ENCODE data around the gene MGA. TPM values are rescaled to one million over a fixed set of nuclear protein-coding genes. Genes with fewer than 3 reads are reported as not detected.

Gene MGA
- total RNA-seq, 2 donors from 2014 or later, result 58.5 to 62.6 TPM

GRCh38 chr15:41688671-41689070 lies 28.5 kb downstream of the MGA start:
- Histone ChIP-seq H3K9ac (ENCODE audit: extremely low read depth, low read length, poor library complexity, severe bottlenecking) (no peak overlapping the region), H3K27ac (ENCODE audit: low read depth, low read length) (no peak overlapping the region), H3K4me1 (ENCODE audit: control insufficient read depth, insufficient read depth, low read length) (no peaks in the 10 kb centered on the region), H3K36me3 (ENCODE audit: control insufficient read depth, insufficient read depth, low read length) (no peaks in the 10 kb centered on the region), H3K9me3 (ENCODE audit: control insufficient read depth, low read length) (no peaks in the 10 kb centered on the region), H3K27me3 (ENCODE audit: control insufficient read depth, insufficient read depth, low read length, poor library complexity, severe bottlenecking) (no peaks in the 10 kb centered on the region), H3K4me3 (ENCODE audit: low read length) (no peak overlapping the region)
- H3K4me3 Mint-ChIP-seq, result no peak overlapping the region
- H3K27me3 Mint-ChIP-seq (ENCODE audit: insufficient read depth), result no peaks in the 10 kb centered on the region
- peaks cover 15% of the 10 kb centered on the region for H3K4me1 Mint-ChIP-seq
- no peak for DNase-seq
- no peaks in the 10 kb centered on the region for H3K9me3 Mint-ChIP-seq
- peaks cover 5% of the 10 kb centered on the region for H3K36me3 Mint-ChIP-seq (ENCODE audit: low read depth)
- H3K27ac Mint-ChIP-seq, result no peak overlapping the region
- TF ChIP-seq CTCF (conservative IDR thresholded peaks at IDR 0.05), result no peak
- WGBS, 2 experiments (ENCODE audit: insufficient coverage in 1 of 2, insufficient read length in 1 of 2), result 91% methylated on average over 1 to 2 of the region's 2 CpGs

GRCh38 chr15:41689083-41689482 lies 28.9 kb downstream of the MGA start:
- WGBS, 2 experiments (ENCODE audit: insufficient coverage in 1 of 2, insufficient read length in 1 of 2), result 100% methylated on average over 1 of the region's 1 CpG
- Histone ChIP-seq H3K27ac (ENCODE audit: low read depth, low read length) (no peak overlapping the region), H3K36me3 (ENCODE audit: control insufficient read depth, insufficient read depth, low read length) (no peaks in the 10 kb centered on the region), H3K4me1 (ENCODE audit: control insufficient read depth, insufficient read depth, low read length) (no peaks in the 10 kb centered on the region), H3K9me3 (ENCODE audit: control insufficient read depth, low read length) (no peaks in the 10 kb centered on the region), H3K4me3 (ENCODE audit: low read length) (no peak overlapping the region), H3K9ac (ENCODE audit: extremely low read depth, low read length, poor library complexity, severe bottlenecking) (no peak overlapping the region), H3K27me3 (ENCODE audit: control insufficient read depth, insufficient read depth, low read length, poor library complexity, severe bottlenecking) (no peaks in the 10 kb centered on the region)
- Mint-ChIP-seq H3K36me3 (ENCODE audit: low read depth) (peaks cover 5% of the 10 kb centered on the region), H3K27ac (no peak overlapping the region), H3K4me1 (peaks cover 15% of the 10 kb centered on the region), H3K27me3 (ENCODE audit: insufficient read depth) (no peaks in the 10 kb centered on the region), H3K9me3 (no peaks in the 10 kb centered on the region), H3K4me3 (no peak overlapping the region)
- DNase-seq, result no peak
- no peak for TF ChIP-seq CTCF (conservative IDR thresholded peaks at IDR 0.05)

- H3K4me3 ChIP-seq (ENCODE audit: low read length), result no peak overlapping the region
- no peak overlapping the region for H3K4me3 Mint-ChIP-seq
- no peaks in the 10 kb centered on the region for H3K4me1 ChIP-seq (ENCODE audit: control insufficient read depth, insufficient read depth, low read length)
- H3K27ac Mint-ChIP-seq, result no peak overlapping the region
- no peaks in the 10 kb centered on the region for H3K36me3 ChIP-seq (ENCODE audit: control insufficient read depth, insufficient read depth, low read length)
- peaks cover 15% of the 10 kb centered on the region for H3K4me1 Mint-ChIP-seq
- WGBS, 2 experiments (ENCODE audit: insufficient coverage in 1 of 2, insufficient read length in 1 of 2), result 89 to 100% methylated on average over 1 of the region's 1 CpG
- peaks cover 5% of the 10 kb centered on the region for H3K36me3 Mint-ChIP-seq (ENCODE audit: low read depth)
- no peaks in the 10 kb centered on the region for H3K9me3 ChIP-seq (ENCODE audit: control insufficient read depth, low read length)
- no peak overlapping the region for H3K27ac ChIP-seq (ENCODE audit: low read depth, low read length)
- H3K27me3 ChIP-seq (ENCODE audit: control insufficient read depth, insufficient read depth, low read length, poor library complexity, severe bottlenecking), result no peaks in the 10 kb centered on the region
- DNase-seq, result no peak
- no peak overlapping the region for H3K9ac ChIP-seq (ENCODE audit: extremely low read depth, low read length, poor library complexity, severe bottlenecking)
- H3K27me3 Mint-ChIP-seq (ENCODE audit: insufficient read depth), result no peaks in the 10 kb centered on the region
- H3K9me3 Mint-ChIP-seq, result no peaks in the 10 kb centered on the region
- TF ChIP-seq CTCF (conservative IDR thresholded peaks at IDR 0.05), result no peak
Measured at GRCh38 chr15:41689834-41690233, 29.6 kb downstream of the MGA start.
